ENCODE measurements around the gene DMRTC2.

GRCh38 chr19:41811036-41811435 lies 33.8 kb upstream of the DMRTC2 start:
- TF ChIP-seq E2F2 (CRISPR knock-in tag; IDR thresholded peaks at IDR 0.05; ENCODE audit: borderline replicate concordance): no peak
- TF ChIP-seq CTCF (CRISPR knock-in tag; IDR thresholded peaks at IDR 0.05): no peak
- TF ChIP-seq STAG1 (CRISPR knock-in tag; IDR thresholded peaks at IDR 0.05): no peak
- TF ChIP-seq AHDC1 (CRISPR knock-in tag; IDR thresholded peaks at IDR 0.05; ENCODE audit: borderline replicate concordance): no peak
- no peak for TF ChIP-seq POLR2AphosphoS5 (IDR thresholded peaks at IDR 0.05; ENCODE audit: low read depth, low read length)
- TF ChIP-seq ZFP91 (CRISPR knock-in tag; IDR thresholded peaks at IDR 0.05; ENCODE audit: borderline replicate concordance): no peak
- no peak for TF ChIP-seq KAT8 (CRISPR knock-in tag; IDR thresholded peaks at IDR 0.05)
- no peak for TF ChIP-seq ZBTB33 (CRISPR knock-in tag; IDR thresholded peaks at IDR 0.05)
- no peak for TF ChIP-seq U2AF2 (IDR thresholded peaks at IDR 0.05; ENCODE audit: low read depth, low read length)
- TF ChIP-seq MLLT10 (CRISPR knock-in tag; IDR thresholded peaks at IDR 0.05): no peak
- TF ChIP-seq MAFK (conservative IDR thresholded peaks at IDR 0.05 in 1 of 2, IDR thresholded peaks at IDR 0.05 in 1 of 2; ENCODE audit: low read length in 2 of 2): no peak
- TF ChIP-seq RNF219 (CRISPR knock-in tag; IDR thresholded peaks at IDR 0.05): no peak
- TF ChIP-seq SETDB1 (CRISPR knock-in tag; IDR thresholded peaks at IDR 0.05; ENCODE audit: borderline replicate concordance): no peak
- no peak for TF ChIP-seq ZFP41 (CRISPR knock-in tag; IDR thresholded peaks at IDR 0.05; ENCODE audit: borderline replicate concordance)
